D721Med (cell line): ENCODE data around the gene SPPL2B.
"Not testable (repeated sequence)": the region's sequence is repeated elsewhere in the genome, so short reads cannot be mapped to it uniquely, and the experiment has no call there.

Source experiments
- DNase-seq: peaks from one replicate; pipeline ENCODE4 v3.0.0; 2011; ENCODE audit warnings: low spot score; ENCODE audit not compliant: insufficient read length
- FAIRE-seq: peaks from 2 replicates; lab custom pipeline; 2011; peaks lifted over from hg19 to GRCh38; lab: Jason Lieb, UNC
- TF ChIP-seq, protein P1 (sequence below): IDR thresholded peaks from 2 replicates; pipeline ENCODE4 v1.5.1; 2012; ENCODE audit warnings: mild to moderate bottlenecking, control low read depth; ENCODE audit not compliant: insufficient read depth; ENCODE audit errors: missing control alignments

The SPPL2B gene

GRCh38 chr19:2344381-2344870 lies 15.9 kb downstream of the SPPL2B start:
- DNase-seq = no peak
- FAIRE-seq = no peak
- TF ChIP-seq, protein P1, sequence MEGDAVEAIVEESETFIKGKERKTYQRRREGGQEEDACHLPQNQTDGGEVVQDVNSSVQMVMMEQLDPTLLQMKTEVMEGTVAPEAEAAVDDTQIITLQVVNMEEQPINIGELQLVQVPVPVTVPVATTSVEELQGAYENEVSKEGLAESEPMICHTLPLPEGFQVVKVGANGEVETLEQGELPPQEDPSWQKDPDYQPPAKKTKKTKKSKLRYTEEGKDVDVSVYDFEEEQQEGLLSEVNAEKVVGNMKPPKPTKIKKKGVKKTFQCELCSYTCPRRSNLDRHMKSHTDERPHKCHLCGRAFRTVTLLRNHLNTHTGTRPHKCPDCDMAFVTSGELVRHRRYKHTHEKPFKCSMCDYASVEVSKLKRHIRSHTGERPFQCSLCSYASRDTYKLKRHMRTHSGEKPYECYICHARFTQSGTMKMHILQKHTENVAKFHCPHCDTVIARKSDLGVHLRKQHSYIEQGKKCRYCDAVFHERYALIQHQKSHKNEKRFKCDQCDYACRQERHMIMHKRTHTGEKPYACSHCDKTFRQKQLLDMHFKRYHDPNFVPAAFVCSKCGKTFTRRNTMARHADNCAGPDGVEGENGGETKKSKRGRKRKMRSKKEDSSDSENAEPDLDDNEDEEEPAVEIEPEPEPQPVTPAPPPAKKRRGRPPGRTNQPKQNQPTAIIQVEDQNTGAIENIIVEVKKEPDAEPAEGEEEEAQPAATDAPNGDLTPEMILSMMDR = no peak

DNA sequence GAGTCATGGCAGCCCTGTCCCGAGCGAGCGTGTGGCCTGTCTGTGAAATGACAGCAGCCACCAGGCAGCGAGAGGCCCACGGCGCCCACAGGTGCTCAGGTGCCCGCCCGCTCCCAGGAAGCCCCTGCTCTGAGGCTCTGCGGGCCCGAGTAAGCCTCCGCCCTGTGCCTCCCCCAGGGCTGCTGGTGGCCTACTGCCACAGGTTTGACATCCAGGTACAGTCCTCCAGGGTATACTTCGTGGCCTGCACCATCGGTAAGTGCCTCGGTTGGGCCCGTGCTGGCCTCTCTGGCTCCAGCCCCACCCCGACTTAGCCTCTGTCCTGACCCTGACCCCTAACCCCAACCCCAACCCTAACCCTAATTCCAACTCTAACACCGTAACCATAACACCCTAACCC lies 16.6 kb downstream of the SPPL2B start:
- DNase-seq (no peak), FAIRE-seq (no peak)
- TF ChIP-seq, protein P1 = no peak

- no peak for DNase-seq
- TF ChIP-seq, protein P1 = no peak
- no peak for FAIRE-seq
Observed at GRCh38 chr19:2345794-2346663, 17.5 kb downstream of the SPPL2B start.

- not testable (repeated sequence) for DNase-seq, FAIRE-seq
Observed at GRCh38 chr19:2349818-2350217, 21.3 kb downstream of the SPPL2B start.

DNA sequence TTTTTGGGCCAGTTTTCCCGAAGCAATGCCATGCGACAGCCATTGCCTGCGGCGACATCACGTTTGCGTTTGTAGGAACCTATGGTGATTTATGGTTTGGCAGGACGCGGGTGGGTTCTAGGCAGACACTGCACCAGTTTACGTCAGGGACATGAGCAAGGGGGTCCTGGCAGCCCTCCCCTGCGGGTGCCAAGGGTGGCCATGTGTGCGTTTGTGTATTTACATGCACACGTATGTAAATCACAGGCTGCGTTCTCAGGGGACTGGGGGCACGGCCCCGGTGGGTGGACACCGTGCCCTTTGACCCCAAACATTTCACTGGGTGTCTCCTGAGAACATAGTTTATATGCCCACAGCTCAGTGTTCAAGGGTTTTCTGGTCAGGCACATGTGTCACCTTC lies 22.2 kb downstream of the SPPL2B start:
- DNase-seq (no peak), FAIRE-seq (no peak)
- TF ChIP-seq, protein P1 = no peak

- FAIRE-seq (no peak), DNase-seq (no peak)
- TF ChIP-seq, protein P1 = no peak
Observed at GRCh38 chr19:2351591-2351990, 23.1 kb downstream of the SPPL2B start.

DNA sequence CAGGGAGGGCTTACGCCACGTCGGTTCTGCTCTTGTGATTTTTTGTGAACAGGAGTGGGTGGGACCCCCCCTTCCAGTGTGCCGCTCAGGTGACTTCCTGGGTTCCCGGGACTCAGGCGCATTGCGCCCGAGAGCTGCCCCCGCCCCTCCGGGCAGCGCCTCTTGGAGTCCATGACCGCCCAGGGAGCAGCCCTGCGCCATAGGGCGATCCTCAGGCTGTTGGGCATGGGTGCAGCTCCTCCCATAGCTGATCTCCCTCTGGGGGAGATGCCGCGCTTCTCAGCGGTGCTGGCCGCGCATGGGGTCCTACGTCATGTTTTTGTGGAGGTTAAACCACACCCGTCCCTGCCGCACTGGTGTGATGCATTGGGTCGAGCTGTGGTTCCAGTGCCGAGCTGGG lies 23.6 kb downstream of the SPPL2B start:
- FAIRE-seq (no peak), DNase-seq (no peak)
- TF ChIP-seq, protein P1 = no peak
